GM19025 (cell line): ENCODE measurements around the gene PKD1L1.
"Not testable (repeated sequence)": the region's sequence is repeated elsewhere in the genome, so short reads cannot be mapped to it uniquely, and the experiment has no call there.

Experiments
- ATAC-seq: cut with Tn5 transposase; IDR thresholded peaks from one replicate; pipeline ENCODE4 v1.9.1; 2021; ENCODE audit warnings: mild to moderate bottlenecking, low read depth, moderate library complexity; ENCODE audit not compliant: unreplicated experiment

PKD1L1 gene

DNA sequence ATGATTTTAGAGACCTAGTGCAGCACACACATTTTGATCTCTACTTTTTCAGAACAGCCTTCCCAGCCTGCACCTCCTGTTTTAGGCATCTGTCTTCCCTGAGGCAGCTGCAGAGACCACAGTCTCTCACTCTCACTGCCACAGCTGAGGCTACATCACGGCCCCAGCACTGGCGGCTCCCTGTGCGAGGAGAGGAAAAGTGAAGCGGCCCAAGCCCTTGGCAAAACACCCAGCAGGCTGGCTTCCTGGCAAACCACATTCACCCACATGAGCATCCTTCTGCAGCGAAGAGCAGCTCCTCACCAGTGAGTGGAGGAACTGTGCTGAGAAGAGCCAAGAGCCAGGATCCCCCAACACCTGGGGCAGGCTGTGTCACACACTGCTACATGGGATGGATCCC, 17.2 kb upstream of the PKD1L1 start:
- ATAC-seq: no peak

DNA sequence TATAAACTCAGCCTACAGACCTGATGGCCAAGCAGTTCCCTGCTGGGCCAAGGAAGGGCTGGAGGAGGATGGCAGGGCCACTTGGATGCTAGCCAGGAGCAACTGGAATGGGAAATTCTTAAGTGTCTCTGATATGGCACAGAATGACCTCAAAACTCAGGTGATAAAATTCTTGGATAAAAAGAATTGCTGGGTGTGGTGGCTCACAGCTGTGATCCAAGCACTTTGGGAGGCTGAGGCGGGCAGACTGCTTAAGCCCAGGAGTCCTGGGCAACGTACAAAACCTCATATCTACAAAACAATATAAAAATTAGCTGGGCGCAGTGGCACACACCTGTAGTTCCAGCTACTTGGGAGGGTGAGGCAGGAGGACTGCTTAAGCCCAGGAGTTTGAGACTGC, 14.0 kb upstream of the PKD1L1 start:
- ATAC-seq: no peak

DNA sequence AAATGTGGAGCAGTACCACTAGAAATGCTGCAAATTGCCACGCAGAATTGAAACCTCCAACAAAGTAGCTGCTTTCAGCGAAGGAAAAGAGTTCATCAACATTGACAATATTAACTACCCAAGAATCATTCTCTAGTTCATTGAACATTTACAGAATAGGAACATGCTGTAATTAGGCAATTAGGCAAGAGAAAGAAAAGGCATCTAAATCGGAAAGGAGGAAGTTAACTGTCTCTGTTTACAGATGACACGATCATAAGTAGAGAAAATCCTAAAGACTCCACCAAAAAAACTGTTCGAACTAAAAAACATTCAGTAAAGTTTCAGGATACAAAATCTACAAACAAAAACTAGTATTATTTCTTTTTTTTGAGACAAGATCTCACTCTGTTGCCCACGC, 8.9 kb upstream of the PKD1L1 start:
- ATAC-seq: no peak

DNA sequence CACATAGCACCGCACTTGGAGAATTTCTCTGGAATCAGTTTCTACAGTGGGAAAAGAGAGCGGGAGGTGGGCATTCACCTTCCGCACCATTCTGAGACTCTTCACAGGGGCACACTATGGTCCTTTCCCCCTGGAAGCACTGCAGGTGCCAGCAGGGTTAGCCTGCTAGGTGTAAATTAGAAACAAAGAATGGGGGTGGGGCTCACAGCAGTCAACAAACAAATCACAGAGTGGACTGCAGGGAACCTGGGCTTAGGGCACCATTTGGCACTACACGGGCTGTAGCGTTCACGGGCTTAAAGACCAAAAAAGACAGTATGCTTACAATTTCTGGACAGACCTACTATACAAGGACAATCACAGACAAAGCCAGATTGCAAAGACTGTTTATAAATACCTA, 8.0 kb upstream of the PKD1L1 start:
- no peak for ATAC-seq

DNA sequence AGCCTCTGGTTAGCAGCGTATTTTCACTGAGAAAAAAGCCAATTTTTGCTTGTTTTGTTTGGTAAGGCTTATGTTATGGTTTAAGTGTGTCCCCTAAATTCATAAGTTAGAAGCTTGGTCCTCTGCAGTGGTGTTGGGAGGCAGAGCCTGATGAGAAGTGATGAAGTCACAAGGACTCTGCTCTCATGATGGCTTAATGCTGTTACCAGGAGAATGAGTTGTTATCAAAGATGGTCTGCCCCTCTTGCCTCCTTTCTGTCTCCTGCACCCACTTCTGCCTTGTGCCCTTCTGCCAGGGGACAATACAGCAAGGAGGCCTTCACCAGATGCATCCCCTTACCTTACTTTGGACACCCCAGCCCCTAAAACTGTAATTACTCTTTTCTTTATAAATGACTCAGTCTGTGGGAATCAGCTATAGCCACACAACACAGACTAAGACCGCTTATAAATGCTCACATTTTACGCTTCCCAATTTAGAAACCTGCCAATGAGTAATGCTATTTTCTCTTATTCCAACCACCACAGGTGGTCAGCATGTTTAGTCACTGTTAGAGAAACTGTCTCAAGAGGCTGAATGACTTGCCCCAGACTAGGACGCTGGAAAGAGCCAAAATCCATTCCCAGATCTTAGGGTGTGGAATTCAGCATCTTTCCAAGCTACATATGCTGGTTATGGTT, 6.1 kb upstream of the PKD1L1 start:
- ATAC-seq: no peak

DNA sequence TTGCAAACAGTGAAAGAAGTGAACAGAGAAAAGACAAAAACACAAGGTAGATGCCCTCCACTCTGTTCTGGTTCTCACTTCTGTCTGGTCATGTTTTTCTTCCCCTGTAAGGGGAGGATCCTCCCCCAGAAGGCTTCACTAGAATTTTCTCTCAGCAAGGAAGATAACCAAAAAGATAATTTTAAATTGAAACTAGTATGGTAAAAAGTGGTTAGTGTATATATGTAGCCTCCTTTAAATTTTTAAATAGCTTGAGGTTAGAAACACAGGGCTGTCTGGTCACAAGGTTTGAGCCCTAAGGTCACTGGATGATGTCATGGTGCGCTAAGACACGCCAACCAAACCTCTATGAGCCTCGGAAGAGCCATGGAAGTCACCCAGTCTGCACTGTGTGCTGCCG, 5.6 kb upstream of the PKD1L1 start:
- ATAC-seq: peak; percentile 48

DNA sequence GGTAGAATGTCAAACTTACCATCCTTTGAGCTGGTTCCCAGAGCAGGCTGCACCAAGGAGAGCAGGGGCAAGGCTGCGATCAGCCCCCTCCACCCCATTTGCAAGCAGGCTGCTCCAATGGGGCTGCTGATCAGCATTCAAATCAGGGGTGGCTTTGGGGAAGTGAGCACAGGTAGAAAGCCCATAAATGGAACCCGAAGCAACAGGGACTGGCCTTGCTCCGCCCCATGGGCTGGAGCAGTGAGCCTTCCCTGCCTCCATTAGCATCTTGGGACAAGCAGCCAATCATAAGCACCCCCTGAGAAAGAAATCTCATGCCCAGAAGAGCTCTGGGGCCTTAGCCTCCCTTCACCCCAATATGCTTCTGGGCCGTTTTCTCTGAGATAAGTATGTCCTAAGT, 4.0 kb upstream of the PKD1L1 start:
- no peak for ATAC-seq

DNA sequence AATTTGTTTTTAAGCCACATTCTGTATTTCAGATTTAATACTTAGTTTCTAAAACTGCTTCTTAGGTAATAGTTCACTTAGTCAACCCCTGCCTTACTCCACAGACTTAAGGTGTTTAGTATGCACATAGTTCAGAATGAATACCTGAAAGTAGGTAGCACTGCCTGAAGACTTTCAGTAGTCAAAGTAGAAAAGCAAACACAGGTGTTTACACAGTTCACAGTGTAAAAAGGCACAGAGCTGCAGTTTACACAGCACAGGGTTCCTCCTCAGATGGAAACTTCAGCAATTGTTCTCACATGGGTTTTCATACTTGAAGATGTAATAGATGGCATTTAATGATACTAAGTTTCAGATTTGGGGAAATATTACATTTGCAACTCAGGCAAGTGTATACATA, 3.1 kb upstream of the PKD1L1 start:
- ATAC-seq: no peak

DNA sequence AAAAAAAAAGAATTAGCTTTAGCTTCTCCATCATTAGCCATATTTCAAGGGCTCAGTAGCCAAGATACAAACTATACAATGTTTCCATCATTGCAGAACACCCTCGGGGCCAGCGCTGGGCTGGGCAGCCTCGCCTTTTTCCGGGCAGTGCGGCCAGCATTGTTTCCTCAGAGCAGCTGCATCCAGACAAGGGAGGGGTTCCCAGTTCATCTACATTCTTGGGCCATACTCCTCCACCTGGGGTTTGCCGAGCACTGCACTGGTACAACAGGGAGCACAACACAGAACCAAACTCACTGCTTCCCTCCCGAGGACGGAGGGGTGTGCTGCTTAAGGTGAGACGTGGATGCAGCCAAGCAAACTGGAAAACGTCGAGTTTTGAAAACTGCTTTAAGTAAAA, 2.4 kb upstream of the PKD1L1 start:
- ATAC-seq: no peak

DNA sequence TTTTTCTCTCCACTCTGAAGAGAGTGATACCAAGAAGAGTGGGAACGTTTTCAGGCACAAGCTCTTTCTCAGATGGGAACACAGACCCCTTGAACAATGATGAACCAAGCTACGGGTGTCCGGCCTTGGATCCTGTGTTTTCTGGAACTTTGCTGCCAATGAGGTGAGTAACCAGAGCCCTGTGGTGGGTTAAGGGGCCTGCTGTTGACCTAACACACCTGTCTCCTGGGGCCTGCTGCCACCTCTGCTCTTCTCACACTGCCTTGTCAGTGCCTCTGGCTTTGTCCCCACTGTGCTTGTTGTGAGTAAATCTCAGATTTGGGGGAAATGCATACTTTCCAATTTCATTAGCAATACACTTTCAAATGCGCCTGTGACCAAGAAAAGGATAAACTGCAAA, 1.4 kb upstream of the PKD1L1 start:
- ATAC-seq: no peak

DNA sequence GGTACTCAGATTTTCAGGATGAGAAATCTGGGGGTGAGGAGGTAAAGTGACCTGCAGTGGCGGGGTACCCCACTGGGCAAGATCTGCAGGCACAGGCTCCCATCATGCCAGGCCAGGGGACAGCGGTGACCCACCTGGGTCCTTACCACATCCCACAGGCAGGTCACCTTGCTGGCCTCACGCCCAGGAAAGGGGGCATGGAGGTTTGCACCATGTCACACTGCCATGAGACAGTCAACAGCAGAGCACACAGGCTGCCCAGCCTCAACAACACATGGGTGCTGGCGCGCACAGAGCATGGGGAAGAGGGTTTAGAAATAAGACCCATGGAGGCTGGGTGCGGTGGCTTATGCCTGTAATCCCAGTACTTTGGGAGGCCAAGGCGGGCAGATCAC, 914 bp downstream of the PKD1L1 start:
- no peak for ATAC-seq

DNA sequence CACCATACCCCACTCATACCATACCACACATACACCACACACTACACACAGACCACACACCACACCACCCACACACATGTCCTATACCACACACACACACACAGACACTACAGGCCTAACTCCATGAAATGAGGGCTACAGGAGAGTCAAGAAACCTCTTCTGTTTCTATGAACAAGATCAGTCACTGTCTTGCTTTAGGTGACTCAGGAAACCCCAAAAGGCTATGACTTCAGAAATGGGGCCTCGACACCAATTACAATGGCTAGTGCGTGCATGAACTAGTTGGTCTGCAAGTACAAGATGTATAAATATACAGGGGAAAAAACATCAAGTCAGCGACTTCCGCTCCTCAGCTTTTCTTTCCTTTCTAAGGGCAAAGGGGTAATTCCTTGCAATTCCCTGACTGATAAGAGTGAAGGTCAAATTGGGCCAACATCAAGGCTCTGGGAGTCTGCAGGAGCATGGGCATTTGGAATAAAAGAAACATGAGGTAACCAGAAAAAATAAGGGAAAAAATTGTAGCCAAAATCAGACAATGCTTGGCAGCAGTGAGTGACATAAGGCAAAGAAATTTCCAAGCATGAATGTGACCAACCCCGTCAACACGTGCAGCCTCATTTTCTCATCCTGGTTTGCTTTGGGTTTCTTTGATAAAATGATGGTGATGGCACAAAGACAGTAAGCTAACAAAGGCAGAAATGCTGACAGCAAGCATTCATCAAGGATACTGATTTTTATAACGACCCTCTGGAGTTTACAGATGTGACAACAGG, 1.5 kb downstream of the PKD1L1 start:
- no peak for ATAC-seq

DNA sequence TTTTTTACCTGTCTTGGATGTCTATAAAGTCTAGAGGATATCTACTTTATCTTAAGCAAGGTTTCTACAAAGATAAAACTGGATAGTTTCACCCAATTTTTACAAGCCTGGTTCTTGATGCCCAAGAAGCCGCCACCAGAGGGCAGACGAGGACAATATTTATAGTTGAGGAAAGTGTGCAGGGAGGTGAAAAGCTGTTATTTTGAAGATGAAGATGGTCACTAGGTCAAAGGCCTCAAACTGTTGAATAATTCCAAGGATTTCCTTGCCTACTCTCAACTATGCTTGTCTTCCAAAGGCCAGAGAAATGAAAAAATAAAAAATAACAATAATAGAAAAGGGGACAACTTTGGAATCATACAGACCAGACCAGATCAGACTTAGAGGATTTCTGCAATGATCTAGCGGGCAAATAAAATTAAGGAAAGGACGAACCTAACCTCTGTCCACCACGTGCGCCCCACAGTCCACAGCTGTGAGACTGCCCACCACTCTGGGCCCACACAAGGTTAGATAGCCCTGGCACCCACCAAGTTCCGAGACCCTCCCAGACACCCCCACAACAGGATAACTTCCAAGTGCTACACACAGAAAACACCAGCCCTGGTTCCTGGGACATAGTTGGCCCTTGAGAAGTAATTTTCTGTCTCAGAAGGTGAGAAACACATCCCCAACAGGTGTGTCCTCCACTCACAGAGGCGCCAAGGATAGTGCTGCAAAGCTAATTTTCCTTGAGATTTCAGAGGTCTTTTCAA, 2.8 kb downstream of the PKD1L1 start:
- no peak for ATAC-seq

DNA sequence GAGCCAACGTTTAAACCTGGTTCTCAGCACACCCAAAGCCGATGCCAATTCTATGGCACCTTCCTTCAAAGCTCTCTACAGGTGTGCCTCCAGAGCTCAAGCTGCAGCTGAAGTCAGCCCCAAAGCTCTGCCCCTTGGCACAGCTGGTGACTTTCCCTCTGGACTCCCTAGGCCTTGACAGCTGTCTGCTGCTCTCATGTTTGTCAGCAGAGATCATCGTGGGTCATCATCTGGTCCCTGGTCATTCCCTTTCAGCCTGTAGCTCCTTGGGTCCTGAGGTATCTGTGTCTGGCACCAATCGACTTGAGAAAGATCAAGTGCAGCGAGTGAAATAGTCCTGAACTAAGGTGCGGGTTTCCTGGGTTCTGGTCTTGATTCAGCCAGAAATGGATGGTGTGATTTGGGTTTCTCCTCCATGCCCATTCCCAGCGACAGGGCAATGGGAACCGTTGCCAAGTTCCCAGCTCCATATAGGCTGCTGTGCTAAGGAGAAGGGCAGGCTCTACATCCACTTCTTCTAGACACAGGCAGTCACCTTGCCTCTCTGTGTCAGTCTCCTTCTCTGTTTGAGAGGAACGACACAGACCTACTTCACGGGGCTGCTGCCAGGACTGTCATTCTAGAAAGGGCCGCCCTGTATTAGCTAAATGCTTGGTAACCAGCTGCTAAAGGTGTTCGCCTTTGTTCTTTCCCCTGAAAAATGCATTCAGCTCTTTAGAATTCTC, 3.6 kb downstream of the PKD1L1 start:
- ATAC-seq: no peak

DNA sequence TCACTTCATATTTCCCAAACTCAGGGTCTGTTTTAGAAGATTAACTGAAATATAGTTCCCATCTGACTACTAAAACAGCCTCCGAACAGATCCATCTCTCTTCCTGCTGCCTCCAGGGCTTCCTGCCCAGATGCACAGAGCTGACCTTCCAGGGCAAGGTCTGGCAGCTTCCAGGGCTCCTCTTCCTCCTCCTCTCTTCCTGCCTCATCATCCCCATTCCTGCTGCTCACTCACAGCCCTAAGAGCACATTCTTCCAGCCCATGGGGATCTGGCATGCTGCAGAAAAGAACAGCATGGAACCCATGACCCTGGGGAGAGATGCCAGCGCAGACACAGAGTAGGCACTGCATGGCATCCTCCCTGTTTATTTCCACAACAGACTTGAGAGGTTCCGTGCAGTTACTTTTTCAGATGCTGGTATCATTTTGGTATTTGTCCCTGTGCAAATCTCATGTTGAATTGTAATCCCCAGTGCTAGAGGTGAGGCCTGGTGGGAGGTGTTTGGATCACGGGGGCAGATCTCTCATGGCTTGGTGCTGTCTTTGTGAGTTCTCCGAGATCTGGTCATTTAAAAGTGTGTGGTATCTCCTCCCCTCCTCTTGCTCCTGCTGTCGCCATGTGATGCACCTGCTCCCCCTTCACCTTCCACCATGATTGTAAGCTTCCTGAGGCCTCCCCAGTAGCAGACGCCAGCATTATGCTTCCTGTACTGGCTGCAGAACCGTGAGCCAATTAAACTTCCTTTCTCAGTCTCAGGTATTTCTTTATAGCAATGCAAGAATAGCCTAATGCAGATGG, 4.4 kb downstream of the PKD1L1 start:
- no peak for ATAC-seq

DNA sequence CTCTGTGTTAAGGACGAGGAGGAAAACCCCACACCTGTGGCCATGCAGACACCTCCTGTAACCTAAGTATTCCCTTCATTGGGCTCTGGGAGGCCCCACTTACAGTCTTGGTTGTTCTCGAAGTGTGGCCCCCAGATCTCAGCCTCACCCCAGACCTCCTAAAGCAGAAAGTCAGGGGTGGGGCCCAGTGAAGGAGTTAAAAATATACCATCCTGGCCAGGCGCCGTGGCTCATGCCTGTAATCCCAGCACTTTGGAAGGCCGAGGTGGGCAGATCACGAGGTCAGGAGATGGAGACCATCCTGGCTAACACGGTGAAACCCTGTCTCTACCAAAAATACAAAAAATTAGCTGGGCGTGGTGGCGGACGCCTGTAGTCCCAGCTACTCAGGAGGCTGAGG, 5.6 kb downstream of the PKD1L1 start:
- not testable (repeated sequence) for ATAC-seq

DNA sequence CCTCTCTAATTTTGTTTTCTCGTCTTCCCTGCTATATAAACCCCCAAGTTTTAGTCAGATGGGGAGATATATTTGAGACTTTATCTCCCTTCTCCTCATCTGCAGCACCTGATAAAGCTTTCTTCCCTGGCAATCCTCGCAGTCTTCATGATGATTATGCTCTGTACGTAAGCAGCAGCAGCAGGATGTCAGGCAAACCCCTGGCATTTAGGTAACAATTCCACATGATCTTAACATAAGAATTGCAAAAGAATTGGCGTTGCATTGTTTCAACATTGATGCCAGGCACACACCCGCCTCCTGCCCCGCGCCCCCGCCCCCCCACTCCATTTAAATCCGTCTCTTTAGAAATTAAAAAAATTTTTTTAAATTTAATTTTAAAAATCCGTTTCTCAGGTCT, 6.1 kb downstream of the PKD1L1 start:
- ATAC-seq: no peak

DNA sequence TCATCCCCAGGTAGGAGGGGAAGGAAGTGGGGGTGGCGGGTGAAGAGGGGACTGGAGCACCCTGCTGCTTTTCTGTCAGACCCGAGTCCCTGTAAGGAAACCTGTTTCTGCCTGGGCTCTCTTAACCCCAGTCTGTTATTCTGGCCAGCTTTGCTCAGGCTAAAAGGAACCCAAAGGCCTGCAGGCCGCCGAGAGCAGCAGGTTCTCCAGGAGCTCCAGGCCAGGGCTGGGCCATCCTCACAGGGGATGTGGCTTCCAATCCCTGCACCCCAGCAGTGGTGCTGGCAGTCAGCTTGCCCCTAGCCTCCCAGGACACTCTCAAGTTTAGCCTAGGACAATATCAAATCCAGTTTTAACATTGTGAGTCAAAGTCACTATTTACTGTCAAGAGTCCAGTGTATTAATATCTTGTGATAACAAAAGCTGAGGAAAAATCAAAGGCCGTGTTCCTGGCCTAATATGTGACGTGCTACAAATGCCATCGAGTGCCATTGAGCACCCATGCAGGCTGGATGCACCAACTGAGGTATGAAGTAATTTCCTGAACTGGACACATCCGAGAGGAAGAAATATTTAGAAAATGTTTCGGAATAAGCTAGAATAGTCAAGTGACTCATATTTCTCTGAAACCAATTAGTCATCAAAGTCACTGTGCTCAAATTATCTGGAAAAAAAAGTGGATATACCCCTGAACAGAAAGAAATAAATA, 7.0 kb downstream of the PKD1L1 start:
- ATAC-seq: no peak
